ENCODE results near the gene ZNF276. TPM values are rescaled to one million over a fixed set of nuclear protein-coding genes. Genes with fewer than 3 reads are reported as not detected.

The ZNF276 gene
- total RNA-seq, 3 donors from 2014 or later, result 19.2 to 48.5 (median 31.2) TPM

- DNase-seq (ENCODE audit: low spot score in 2 of 2), result no peak
- TF ChIP-seq POLR2A (IDR thresholded peaks at IDR 0.05) (no peak), POLR2AphosphoS5 (IDR thresholded peaks at IDR 0.05) (no peak), CTCF (IDR thresholded peaks at IDR 0.05) (no peak)
- intact Hi-C loops (cut with DNase I; ENCODE audit: low total_unique reads), result no loop called here
Measured at GRCh38 chr16:89785523-89786155, 64.3 kb downstream of the ZNF276 start.

GRCh38 chr16:89786474-89787364, 65.4 kb downstream of the ZNF276 start:
- H3K27me3 ChIP-seq, result no peaks in the 10 kb centered on the region
- TF ChIP-seq POLR2AphosphoS5 (IDR thresholded peaks at IDR 0.05) (no peak), CTCF (IDR thresholded peaks at IDR 0.05) (no peak), POLR2A (IDR thresholded peaks at IDR 0.05) (no peak)
- H3K36me3 ChIP-seq, result no peaks in the 10 kb centered on the region
- H3K9me3 ChIP-seq, result no peaks in the 10 kb centered on the region
- no peak overlapping the region for H3K27ac ChIP-seq
- intact Hi-C loops (cut with DNase I; ENCODE audit: low total_unique reads), result no loop called here
- H3K4me3 ChIP-seq, result no peak overlapping the region
- H3K4me1 ChIP-seq, result no peaks in the 10 kb centered on the region
- DNase-seq (ENCODE audit: low spot score in 2 of 2), result no peak

More at GRCh38 chr16:89785523-89786155, 64.3 kb downstream of the ZNF276 start:
- H3K4me1 ChIP-seq, result no peaks in the 10 kb centered on the region
- H3K4me3 ChIP-seq, result no peak overlapping the region
- no peak overlapping the region for H3K27ac ChIP-seq
- no peaks in the 10 kb centered on the region for H3K36me3 ChIP-seq
- no peaks in the 10 kb centered on the region for H3K27me3 ChIP-seq
- no peaks in the 10 kb centered on the region for H3K9me3 ChIP-seq

DNA sequence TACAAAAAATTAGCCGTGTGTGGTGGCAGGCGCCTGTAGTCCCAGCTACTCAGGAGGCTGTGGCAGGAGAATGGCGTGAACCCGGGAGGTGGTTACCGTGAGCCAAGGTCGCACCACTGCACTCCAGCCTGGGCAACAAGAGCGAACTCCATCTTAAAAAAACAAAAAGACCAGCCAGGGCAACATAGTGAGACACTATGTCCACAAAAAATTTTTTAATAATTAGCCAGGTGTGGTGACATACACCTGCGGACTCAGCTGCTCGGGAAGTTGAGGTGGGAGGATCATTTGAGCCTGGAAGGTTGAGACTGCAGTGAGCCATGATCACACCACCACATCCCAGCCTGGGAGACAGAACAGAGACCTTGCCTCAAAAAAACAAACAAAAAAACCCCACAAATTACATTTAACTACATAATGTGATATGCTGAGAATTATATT, 66.0 kb downstream of the ZNF276 start:
- intact Hi-C loops (cut with DNase I; ENCODE audit: low total_unique reads), result no loop called here
- no peaks in the 10 kb centered on the region for H3K27me3 ChIP-seq
- no peak overlapping the region for H3K27ac ChIP-seq
- H3K4me3 ChIP-seq, result no peak overlapping the region
- H3K9me3 ChIP-seq, result no peaks in the 10 kb centered on the region
- no peaks in the 10 kb centered on the region for H3K4me1 ChIP-seq
- TF ChIP-seq POLR2AphosphoS5 (IDR thresholded peaks at IDR 0.05) (no peak), POLR2A (IDR thresholded peaks at IDR 0.05) (no peak), CTCF (IDR thresholded peaks at IDR 0.05) (no peak)
- no peaks in the 10 kb centered on the region for H3K36me3 ChIP-seq
- DNase-seq (ENCODE audit: low spot score in 2 of 2), result no peak

Other genes with a start within 250 kb of the ZNF276 start
- gene ANKRD11, start 231.0 kb upstream of the ZNF276 start, total RNA-seq, result 10 to 100 TPM; 64.0 to 79.0 (median 69.2) TPM
- gene SPG7, start 213.1 kb upstream of the ZNF276 start, total RNA-seq, result 100 to 1,000 TPM; 104 to 126 (median 118) TPM
- 1,000 to 10,000 TPM; 5,075 to 6,295 (median 5,484) TPM for gene RPL13, start 160.9 kb upstream of the ZNF276 start, total RNA-seq
- gene CPNE7, start 145.8 kb upstream of the ZNF276 start, total RNA-seq, result 1 to 10 TPM in 2 of 3 donors, not detected in 1; 1.2 to 4.9 TPM
- gene DPEP1, start 107.9 kb upstream of the ZNF276 start, total RNA-seq, result under 1 TPM; 0.59 to 0.98 (median 0.80) TPM
- 10 to 100 TPM; 67.5 to 100.0 (median 86.2) TPM for gene CHMP1A, start 63.8 kb upstream of the ZNF276 start, total RNA-seq
- 1 to 10 TPM; 3.8 to 7.2 (median 5.9) TPM for gene SPATA33, start 63.7 kb upstream of the ZNF276 start, total RNA-seq
- 10 to 100 TPM; 31.2 to 84.9 (median 67.2) TPM for gene CDK10, start 34.8 kb upstream of the ZNF276 start, total RNA-seq
- 10 to 100 TPM in 2 of 3 donors, 1 to 10 TPM in 1; 9.0 to 15.1 (median 14.3) TPM for gene SPATA2L, start 19.8 kb upstream of the ZNF276 start, total RNA-seq
- 1 to 10 TPM; 4.8 to 6.6 (median 5.4) TPM for gene VPS9D1, start 639 bp upstream of the ZNF276 start, total RNA-seq
- 1 to 10 TPM in 2 of 3 donors, under 1 TPM in 1; 0.64 to 4.0 (median 3.9) TPM for gene FANCA, start 95.1 kb downstream of the ZNF276 start, total RNA-seq
- 10 to 100 TPM in 1 of 3 donors, 1 to 10 TPM in 2; 1.3 to 11.1 (median 7.8) TPM for gene SPIRE2, start 106.9 kb downstream of the ZNF276 start, total RNA-seq
- gene TCF25, start 152.1 kb downstream of the ZNF276 start, total RNA-seq, result 100 to 1,000 TPM; 169 to 243 (median 176) TPM
- gene MC1R, start 197.3 kb downstream of the ZNF276 start, total RNA-seq, result 1 to 10 TPM; 3.7 to 7.2 (median 3.8) TPM
- 1 to 10 TPM; 1.6 to 2.9 (median 1.8) TPM for gene TUBB3, start 201.8 kb downstream of the ZNF276 start, total RNA-seq
- gene DEF8, start 227.2 kb downstream of the ZNF276 start, total RNA-seq, result 10 to 100 TPM; 58.0 to 87.2 (median 75.2) TPM